Stimulated activated CD4-positive, alpha-beta T cell treated with anti-CD3 and anti-CD28 coated beads, Interleukin-2, amount 100 ng/mL, for 48 hours (primary cell): ENCODE data around the gene PRKRIP1.
"Not testable (repeated sequence)": the region's sequence is repeated elsewhere in the genome, so short reads cannot be mapped to it uniquely, and the experiment has no call there.

Experiments used
- DNase-seq, 2 donors: peaks; one replicate each; pipeline ENCODE4 v3.0.0-alpha.2; 2020

The PRKRIP1 gene

GRCh38 chr7:102404005-102404861 is 8.1 kb downstream of the PRKRIP1 start:
- DNase-seq: peak in 1 of 2 donors; percentile 21

- not testable (repeated sequence) for DNase-seq
Measured at GRCh38 chr7:102404862-102405188, 8.7 kb downstream of the PRKRIP1 start.

GRCh38 chr7:102407910-102408309 is 11.7 kb downstream of the PRKRIP1 start:
- no peak for DNase-seq

GRCh38 chr7:102408530-102408929 is 12.4 kb downstream of the PRKRIP1 start:
- not testable (repeated sequence) for DNase-seq

GRCh38 chr7:102409340-102409739 is 13.2 kb downstream of the PRKRIP1 start:
- no peak for DNase-seq

- DNase-seq: no peak
Measured at GRCh38 chr7:102410123-102410522, 14.0 kb downstream of the PRKRIP1 start.

GRCh38 chr7:102410918-102411317 is 14.8 kb downstream of the PRKRIP1 start:
- DNase-seq: no peak

GRCh38 chr7:102412548-102412947 is 16.4 kb downstream of the PRKRIP1 start:
- no peak for DNase-seq

GRCh38 chr7:102413091-102413490 is 16.9 kb downstream of the PRKRIP1 start:
- no peak for DNase-seq

GRCh38 chr7:102413611-102414010 is 17.4 kb downstream of the PRKRIP1 start:
- no peak for DNase-seq

GRCh38 chr7:102415685-102416225 is 19.6 kb downstream of the PRKRIP1 start:
- peak in 1 of 2 donors; percentile 43 for DNase-seq

GRCh38 chr7:102416406-102416805 is 20.2 kb downstream of the PRKRIP1 start:
- DNase-seq: no peak

- no peak for DNase-seq
Measured at GRCh38 chr7:102417105-102417504, 20.9 kb downstream of the PRKRIP1 start.

GRCh38 chr7:102418592-102418991 is 22.4 kb downstream of the PRKRIP1 start:
- no peak for DNase-seq

- DNase-seq: no peak
Measured at GRCh38 chr7:102421706-102422240, 25.6 kb downstream of the PRKRIP1 start.

GRCh38 chr7:102424129-102424551 is 28.0 kb downstream of the PRKRIP1 start:
- DNase-seq: no peak

GRCh38 chr7:102424787-102425218 is 28.6 kb downstream of the PRKRIP1 start:
- DNase-seq: no peak

GRCh38 chr7:102425639-102426267 is 29.6 kb downstream of the PRKRIP1 start:
- peak; percentile 71 to 72 for DNase-seq

GRCh38 chr7:102426268-102427018 is 30.3 kb downstream of the PRKRIP1 start:
- peak; percentile 67 to 69 for DNase-seq

GRCh38 chr7:102427019-102427405 is 30.8 kb downstream of the PRKRIP1 start:
- DNase-seq: no peak

- DNase-seq: no peak
Measured at GRCh38 chr7:102429141-102429899, 33.2 kb downstream of the PRKRIP1 start.

GRCh38 chr7:102431617-102432298 is 35.6 kb downstream of the PRKRIP1 start:
- DNase-seq: no peak
